GM10248 (cell line): ENCODE measurements around the gene CCDC78.

Source experiments
- CTCF ChIA-PET: fragments of 300-600 bp; sonication (Branson Sonifier 250); formaldehyde crosslinking; extraction: SDS; loops from one replicate; lab custom pipeline; 2021; ENCODE audit warnings: antibody characterized with exemption; lab: Yijun Ruan, JAX
- POLR2A ChIA-PET: fragments of 350-650 bp; sonication (Branson Sonifier 250); formaldehyde crosslinking; extraction: SDS; loops from one replicate; lab custom pipeline; 2020; ENCODE audit warnings: antibody characterized with exemption; lab: Yijun Ruan, JAX
- DNase-seq: peaks from one replicate; pipeline ENCODE4 v3.0.0; 2012; ENCODE audit errors: extremely low spot score
- CTCF ChIP-seq: IDR thresholded peaks from 2 replicates; pipeline ENCODE4 v1.5.1; 2012; ENCODE audit warnings: mild to moderate bottlenecking, low read depth; ENCODE audit errors: extremely low read depth, missing control alignments, control extremely low read depth

The CCDC78 gene

GRCh38 chr16:720990-721764 lies 5.1 kb downstream of the CCDC78 start, which contains the start of gene ANTKMT:
Gene ANTKMT (plus strand): TSS chr16:721146. CDS start chr16:721275, 129 bp downstream.
- POLR2A ChIA-PET: interaction anchor here (0.5 to 0.6 kb wide), 2 partner anchors 70 to 151 kb away, joined by 3 to 7 read pairs; no protein-coding TSS in a partner anchor
- CTCF ChIA-PET: interaction anchor here (1.1 to 8.0 kb wide), 10 partner anchors 9 to 63 kb away, joined by 3 to 59 read pairs (median 8); partner anchors contain the start of genes CIAO3 and MSLN
- DNase-seq: peak; percentile 91
- no peak for TF ChIP-seq CTCF

- TF ChIP-seq CTCF: peak; percentile 32
- DNase-seq: peak; percentile 74
- ChIA-PET POLR2A (interaction anchor here (0.6 kb wide), 1 partner anchor 150 kb away, joined by 3 read pairs; no protein-coding TSS in a partner anchor), CTCF (interaction anchor here (0.8 to 8.0 kb wide), 17 partner anchors 8 to 383 kb away, joined by 3 to 59 read pairs (median 5); partner anchors contain the start of genes CIAO3 and MSLN)
Observed at GRCh38 chr16:720447-720989, 5.7 kb downstream of the CCDC78 start.

- CTCF ChIA-PET: interaction anchor here (0.8 to 8.0 kb wide), 14 partner anchors 8 to 384 kb away, joined by 3 to 59 read pairs (median 5); partner anchors contain the start of genes CIAO3 and MSLN
- TF ChIP-seq CTCF: peak; percentile 28
- POLR2A ChIA-PET: no interaction called here
- no peak for DNase-seq
Observed at GRCh38 chr16:719815-720446, 6.3 kb downstream of the CCDC78 start.

- DNase-seq: no peak
- POLR2A ChIA-PET: no interaction called here
- TF ChIP-seq CTCF: no peak
- CTCF ChIA-PET: interaction anchor here (1.4 to 3.8 kb wide), 5 partner anchors 15 to 66 kb away, joined by 3 to 31 read pairs (median 7); no protein-coding TSS in a partner anchor
Observed at GRCh38 chr16:718922-719321, 7.3 kb downstream of the CCDC78 start.

- ChIA-PET POLR2A (no interaction called here), CTCF (no interaction called here)
Observed at GRCh38 chr16:718389-718788, 7.9 kb downstream of the CCDC78 start.

More at GRCh38 chr16:718389-718788, 7.9 kb downstream of the CCDC78 start:
- no peak for TF ChIP-seq CTCF
- DNase-seq: no peak
